ENCODE results near the gene TMEM139. TPM values are rescaled to one million over a fixed set of nuclear protein-coding genes. Genes with fewer than 3 reads are reported as not detected.

TMEM139 gene
- total RNA-seq, 1 experiment from 2014 or later: 0.85 TPM

- no peak overlapping the region for H3K18ac ChIP-seq (ENCODE audit: insufficient read length, low read depth, low read length)
- no peaks in the 10 kb centered on the region for H4K20me1 ChIP-seq (ENCODE audit: control insufficient read depth, insufficient read depth, insufficient read length)
- H3K27ac Mint-ChIP-seq: peak overlapping the region in 1 of 3 experiments; percentile 65; a peak in 2 of 7 replicates
- no peak overlapping the region for H3K4ac ChIP-seq (ENCODE audit: low read depth, low read length)
- H3K56ac ChIP-seq (ENCODE audit: insufficient read length, low read depth, low read length): no peak overlapping the region
- TF ChIP-seq CTCF (conservative IDR thresholded peaks at IDR 0.05): no peak
- H2BK12ac ChIP-seq (ENCODE audit: insufficient read length, low read depth, low read length): no peak overlapping the region
- no peak overlapping the region for H2BK120ac ChIP-seq (ENCODE audit: low read depth, low read length, poor library complexity, severe bottlenecking)
- no CpG with 5 or more reads among the region's 8 CpGs for WGBS (ENCODE audit: extremely low coverage, insufficient read length, low lambda C conversion rate)
- H3K14ac ChIP-seq (ENCODE audit: insufficient read depth, low read length): no peak overlapping the region
- H3T11ph ChIP-seq (ENCODE audit: low read length): no peak overlapping the region
- peaks cover 2% of the 10 kb centered on the region; the same call in 1 of the 2 replicates for H3K4me1 ChIP-seq (ENCODE audit: insufficient read depth, low read length)
- H2BK20ac ChIP-seq (ENCODE audit: low read depth, low read length, poor library complexity, severe bottlenecking): no peak overlapping the region
- H3K36me3 Mint-ChIP-seq (ENCODE audit: insufficient read depth in 1 of 3, low read depth in 3 of 3): no peaks in the 10 kb centered on the region
- H4K5ac ChIP-seq (ENCODE audit: insufficient read length, low read depth, low read length): no peak overlapping the region
- no peaks in the 10 kb centered on the region for H3K23me2 ChIP-seq (ENCODE audit: insufficient read length, low read depth, low read length, poor library complexity, severe bottlenecking)
- no peaks in the 10 kb centered on the region for H3K79me2 ChIP-seq (ENCODE audit: insufficient read depth, low read length)
- H3K9me3 ChIP-seq (ENCODE audit: control insufficient read depth, low read depth, low read length): no peaks in the 10 kb centered on the region
- no peak overlapping the region for H3K27ac ChIP-seq (ENCODE audit: insufficient read length, low read depth, low read length)
- H4K8ac ChIP-seq (replicated peaks; ENCODE audit: insufficient read length, low read depth, low read length): no peak overlapping the region
- H3K4me3 Mint-ChIP-seq: no peak overlapping the region
- H2BK15ac ChIP-seq (ENCODE audit: low read depth, low read length): no peak overlapping the region
- H2BK5ac ChIP-seq (ENCODE audit: insufficient read length, low read length): no peak overlapping the region
- DNase-seq: no peak
- H2AK5ac ChIP-seq (ENCODE audit: insufficient read length, low read length): no peak overlapping the region
- H3K9ac ChIP-seq (ENCODE audit: extremely low read depth, insufficient read length, low read length): no peak overlapping the region
- no peaks in the 10 kb centered on the region for H3K9me3 Mint-ChIP-seq
- no peak overlapping the region for H3K4me2 ChIP-seq (ENCODE audit: insufficient read depth, insufficient read length, low read length)
- H4K91ac ChIP-seq (ENCODE audit: insufficient read length, low read depth, low read length): no peak overlapping the region
- H2AFZ ChIP-seq (ENCODE audit: low read length): no peak overlapping the region
- H3K4me1 Mint-ChIP-seq: peaks cover 16 to 18% of the 10 kb centered on the region in 2 experiments
- no peaks in the 10 kb centered on the region for H3K27me3 ChIP-seq (ENCODE audit: insufficient read depth, low read length)
- peaks cover 23% of the 10 kb centered on the region for H3K27me3 Mint-ChIP-seq (ENCODE audit: low read depth)
- H3K79me1 ChIP-seq (ENCODE audit: insufficient read depth, low read depth, low read length, poor library complexity, severe bottlenecking): no peaks in the 10 kb centered on the region
- H3K23ac ChIP-seq (ENCODE audit: insufficient read length, low read depth, low read length): no peak overlapping the region
These were observed 5.3 kb upstream of the TMEM139 start for GRCh38 chr7:143279186-143280098.
